HG03571 (cell line): Measurements from ENCODE around the gene AK4.

Experiments used
- ATAC-seq: cut with Tn5 transposase; IDR thresholded peaks from one replicate; pipeline ENCODE4 v1.9.1; 2021; ENCODE audit not compliant: unreplicated experiment

AK4 gene

GRCh38 chr1:65243491-65243890, 95.5 kb downstream of the AK4 start:
- ATAC-seq, result no peak

GRCh38 chr1:65245295-65245694, 97.3 kb downstream of the AK4 start:
- ATAC-seq, result no peak

- ATAC-seq, result no peak
These were observed 99.7 kb downstream of the AK4 start for GRCh38 chr1:65247419-65248359.

GRCh38 chr1:65250826-65251225, 102.8 kb downstream of the AK4 start:
- no peak for ATAC-seq

- no peak for ATAC-seq
These were observed 105.9 kb downstream of the AK4 start for GRCh38 chr1:65253800-65254319.

GRCh38 chr1:65254320-65255034, 106.5 kb downstream of the AK4 start:
- peak; percentile 98 for ATAC-seq

- ATAC-seq, result no peak
These were observed 107.1 kb downstream of the AK4 start for GRCh38 chr1:65255035-65255655.

- no peak for ATAC-seq
These were observed 107.7 kb downstream of the AK4 start for GRCh38 chr1:65255656-65256050.

- ATAC-seq, result no peak
These were observed 109.1 kb downstream of the AK4 start for GRCh38 chr1:65256860-65257708.

- no peak for ATAC-seq
These were observed 110.1 kb downstream of the AK4 start for GRCh38 chr1:65258106-65258505.

GRCh38 chr1:65259816-65260215, 111.8 kb downstream of the AK4 start:
- ATAC-seq, result no peak

GRCh38 chr1:65260851-65261473, 113.0 kb downstream of the AK4 start:
- no peak for ATAC-seq

GRCh38 chr1:65263286-65263685, 115.3 kb downstream of the AK4 start:
- ATAC-seq, result no peak

GRCh38 chr1:65264197-65264929, 116.4 kb downstream of the AK4 start:
- no peak for ATAC-seq

- ATAC-seq, result no peak
These were observed 117.3 kb downstream of the AK4 start for GRCh38 chr1:65265296-65265650.

- no peak for ATAC-seq
These were observed 117.8 kb downstream of the AK4 start for GRCh38 chr1:65265651-65266351.

GRCh38 chr1:65266476-65266875, 118.5 kb downstream of the AK4 start:
- no peak for ATAC-seq

GRCh38 chr1:65267271-65267670, 119.3 kb downstream of the AK4 start:
- no peak for ATAC-seq

GRCh38 chr1:65267683-65268082, 119.7 kb downstream of the AK4 start:
- ATAC-seq, result no peak
